IMR-90 (cell line): ENCODE data around the gene NLGN3. TPM values are rescaled to one million over a fixed set of nuclear protein-coding genes. Genes with fewer than 3 reads are reported as not detected.

ENCODE experiments used
- ATAC-seq: fragments of 200-7000 bp; cut with Tn5 transposase; 2 replicates; pipeline ENCODE4 v1.9.1; 2020; ENCODE audit warnings: low read depth, mild to moderate bottlenecking, moderate library complexity
- BruUV-seq: library from RNA; stranded (reverse); fragments of 400-500 nt; replicated peaks from 2 replicates; lab custom pipeline; 2021; lab: Mats Ljungman, UMichigan
- CTCF ChIA-PET: fragments of 300-600 bp; formaldehyde crosslinking; extraction: SDS; loops from one replicate; lab custom pipeline; 2021; ENCODE audit warnings: antibody characterized with exemption; lab: Yijun Ruan, JAX
- POLR2A ChIA-PET: fragments of 300-600 bp; sonication (Branson Sonifier 250); formaldehyde crosslinking; loops from one replicate; lab custom pipeline; 2022; ENCODE audit warnings: antibody characterized with exemption; ENCODE audit not compliant: unreplicated experiment; lab: Charles Lee
- DNase-seq: peaks from one replicate; pipeline ENCODE4 v3.0.0; 2013
- H2AFZ ChIP-seq: replicated peaks from 2 replicates; pipeline ENCODE3; 2013; ENCODE audit warnings: low read length, mild to moderate bottlenecking; ENCODE audit not compliant: poor library complexity
- H2AK5ac ChIP-seq: 2 replicates; pipeline ENCODE4 v1.6.1; 2013; ENCODE audit warnings: low read depth, low read length, inconsistent platforms
- H2AK9ac ChIP-seq: replicated peaks from 2 replicates; pipeline ENCODE3; 2013; ENCODE audit warnings: mild to moderate bottlenecking, low read depth, low read length, moderate library complexity; ENCODE audit not compliant: poor library complexity
- H2BK120ac ChIP-seq: 2 replicates; pipeline ENCODE4 v1.6.1; 2013; ENCODE audit warnings: low read depth, low read length, inconsistent platforms
- H2BK15ac ChIP-seq: 3 replicates; pipeline ENCODE4 v1.6.1; 2013; ENCODE audit warnings: low read depth, low read length, inconsistent platforms
- H2BK20ac ChIP-seq: 2 replicates; pipeline ENCODE4 v1.6.1; 2013; ENCODE audit warnings: low read depth, mild to moderate bottlenecking, inconsistent platforms, low read length, moderate library complexity
- H2BK5ac ChIP-seq: 2 replicates; pipeline ENCODE4 v1.6.1; 2013; ENCODE audit warnings: mild to moderate bottlenecking, low read depth, low read length, inconsistent platforms; ENCODE audit not compliant: poor library complexity, severe bottlenecking
- H3K14ac ChIP-seq: replicated peaks from 2 replicates; pipeline ENCODE4 v1.6.1; 2013; ENCODE audit warnings: low read depth, low read length, inconsistent platforms
- H3K18ac ChIP-seq: 2 replicates; pipeline ENCODE4 v1.6.1; 2013; ENCODE audit warnings: low read depth, low read length, control low read depth
- H3K23ac ChIP-seq: 2 replicates; pipeline ENCODE4 v1.6.1; 2013; ENCODE audit warnings: low read depth, low read length, inconsistent platforms
- H3K27ac ChIP-seq: 2 replicates; pipeline ENCODE4 v1.5.1; 2013; ENCODE audit warnings: mild to moderate bottlenecking, control low read depth, low read length; ENCODE audit not compliant: insufficient read depth
- H3K27me3 ChIP-seq: 2 replicates; pipeline ENCODE4 v1.6.1; 2013; ENCODE audit warnings: low read length; ENCODE audit not compliant: control insufficient read depth, insufficient read depth
- H3K36me3 ChIP-seq: 2 replicates; pipeline ENCODE4 v1.6.1; 2013; ENCODE audit warnings: low read length, mixed read lengths; ENCODE audit not compliant: control insufficient read depth, insufficient read depth
- H3K4ac ChIP-seq: 2 replicates; pipeline ENCODE4 v1.6.1; 2013; ENCODE audit warnings: low read depth, low read length, inconsistent platforms
- H3K4me1 ChIP-seq: 2 replicates; pipeline ENCODE4 v1.6.1; 2013; ENCODE audit warnings: low read length, mixed read lengths; ENCODE audit not compliant: control insufficient read depth, insufficient read depth
- H3K4me2 ChIP-seq: 2 replicates; pipeline ENCODE4 v1.6.1; 2013; ENCODE audit warnings: low read depth, mild to moderate bottlenecking, control low read depth, low read length, moderate library complexity
- H3K4me3 ChIP-seq: 2 replicates; pipeline ENCODE4 v1.5.1; 2013; ENCODE audit warnings: low read depth, mild to moderate bottlenecking, control low read depth, low read length, moderate library complexity; ENCODE audit not compliant: insufficient read depth
- H3K56ac ChIP-seq: 2 replicates; pipeline ENCODE4 v1.6.1; 2013; ENCODE audit warnings: low read length, inconsistent platforms; ENCODE audit not compliant: insufficient read depth; ENCODE audit errors: extremely low read depth
- H3K79me1 ChIP-seq, 2 experiments: 2 replicates each; pipeline ENCODE4 v1.6.1; 2013; ENCODE audit warnings: low read length in 2 of 2, inconsistent platforms in 1 of 2, low read depth in 1 of 2
- H3K9ac ChIP-seq: 2 replicates; pipeline ENCODE4 v1.6.1; 2013; ENCODE audit warnings: low read depth, low read length, control low read depth
- H3K9me1 ChIP-seq: 2 replicates; pipeline ENCODE4 v1.6.1; 2013; ENCODE audit warnings: low read length, inconsistent platforms; ENCODE audit not compliant: insufficient read depth
- H3K9me3 ChIP-seq: 2 replicates; pipeline ENCODE4 v1.6.1; 2013; ENCODE audit warnings: low read length; ENCODE audit not compliant: control insufficient read depth, insufficient read depth
- H4K20me1 ChIP-seq: 2 replicates; pipeline ENCODE4 v1.6.1; 2013; ENCODE audit warnings: low read length, inconsistent platforms; ENCODE audit not compliant: insufficient read depth
- H4K5ac ChIP-seq: 2 replicates; pipeline ENCODE4 v1.6.1; 2013; ENCODE audit warnings: mild to moderate bottlenecking, low read depth, low read length, control low read depth
- H4K8ac ChIP-seq, 2 experiments: 2 replicates each; pipeline ENCODE4 v1.6.1; 2013; ENCODE audit warnings: low read depth in 2 of 2, low read length in 2 of 2, control low read depth in 1 of 2, inconsistent platforms in 1 of 2
- H4K91ac ChIP-seq: 2 replicates; pipeline ENCODE4 v1.6.1; 2013; ENCODE audit warnings: low read depth, low read length, inconsistent platforms; ENCODE audit not compliant: insufficient read depth
- BHLHE40 ChIP-seq: fragments of 150-350 bp; IDR thresholded peaks from 2 replicates; pipeline ENCODE4 v1.6.1; 2016; ENCODE audit warnings: mild to moderate bottlenecking, low read depth, low read length
- CEBPB ChIP-seq: IDR thresholded peaks from 2 replicates; pipeline ENCODE4 v1.6.1; 2012; ENCODE audit warnings: low read depth, low read length, improper control_type of control experiment
- MAFK ChIP-seq: IDR thresholded peaks from 2 replicates; pipeline ENCODE4 v1.6.1; 2012; ENCODE audit warnings: low read depth, low read length, improper control_type of control experiment
- MXI1 ChIP-seq: IDR thresholded peaks from 2 replicates; pipeline ENCODE4 v1.6.1; 2012; ENCODE audit warnings: low read depth, mild to moderate bottlenecking, low read length, moderate library complexity, borderline replicate concordance
- NFE2L2 ChIP-seq: fragments of 150-350 bp; IDR thresholded peaks from 2 replicates; pipeline ENCODE4 v1.6.1; 2016; ENCODE audit warnings: low read depth, mild to moderate bottlenecking, low read length
- POLR2A ChIP-seq: IDR thresholded peaks from 2 replicates; pipeline ENCODE4 v1.6.1; 2012; ENCODE audit warnings: mild to moderate bottlenecking, low read depth, low read length
- RAD21 ChIP-seq: IDR thresholded peaks from 2 replicates; pipeline ENCODE4 v1.6.1; 2012; ENCODE audit warnings: low read length, improper control_type of control experiment
- SMC3 ChIP-seq: fragments of 150-350 bp; IDR thresholded peaks from 2 replicates; pipeline ENCODE4 v1.6.1; 2016; ENCODE audit warnings: low read depth, mild to moderate bottlenecking, antibody characterized with exemption, low read length, moderate library complexity
- USF2 ChIP-seq: fragments of 150-350 bp; IDR thresholded peaks from 2 replicates; pipeline ENCODE4 v1.6.1; 2017; ENCODE audit warnings: mild to moderate bottlenecking, antibody characterized with exemption, low read length, low read depth
- WGBS, 2 experiments: methylation state at CpG; one replicate each; pipeline versions ENCODE4 v1.1.5 to v1.1.7; 2013; ENCODE audit warnings: missing lambda C conversion rate in 2 of 2; ENCODE audit not compliant: insufficient read length in 1 of 2; ENCODE audit errors: extremely low coverage in 2 of 2; 5-methylcytosine and 5-hydroxymethylcytosine counted together
- dilution Hi-C: fragments of 300-500 bp; cut with HindIII; formaldehyde crosslinking; loops from one replicate; pipeline ENCODE4 v1.14.3; 2018; ENCODE audit warnings: low sequenced_read_pairs; ENCODE audit not compliant: unreplicated experiment
- in situ Hi-C: fragments of 300-500 bp; cut with MboI; formaldehyde crosslinking; loops from 3 replicates; pipeline ENCODE4 v1.14.3; 2019; ENCODE audit warnings: low sequenced_read_pairs, inconsistent platforms, mixed read lengths
- intact Hi-C: fragments of 100-400 bp; cut with micrococcal nuclease; formaldehyde crosslinking; loops from 2 replicates; pipeline ENCODE4 v1.10.0; 2022
- polyA plus RNA-seq, 3 experiments: library from polyadenylated mRNA; depleted of rRNA; stranded (reverse); fragments of >200 nt; gene quantifications; 2 replicates each; pipeline ENCODE4 v1.2.3, GENCODE V29; 2012; ENCODE audit warnings: low replicate concordance in 1 of 3
- total RNA-seq: library from RNA; depleted of rRNA; stranded (reverse); fragments of >200 nt; gene quantifications from 2 replicates; pipeline ENCODE4 v1.2.3, GENCODE V29; 2012
- TF ChIP-seq, protein P1 (sequence below): fragments of 150-350 bp; IDR thresholded peaks from 2 replicates; pipeline ENCODE4 v1.6.1; 2016; ENCODE audit warnings: low read depth, mild to moderate bottlenecking, low read length, moderate library complexity, borderline replicate concordance

The NLGN3 gene
- total and polyA plus RNA-seq, 2 of the 4 experiments (the other 2 are of a cell fraction) = 0.18 to 0.39 TPM

DNA sequence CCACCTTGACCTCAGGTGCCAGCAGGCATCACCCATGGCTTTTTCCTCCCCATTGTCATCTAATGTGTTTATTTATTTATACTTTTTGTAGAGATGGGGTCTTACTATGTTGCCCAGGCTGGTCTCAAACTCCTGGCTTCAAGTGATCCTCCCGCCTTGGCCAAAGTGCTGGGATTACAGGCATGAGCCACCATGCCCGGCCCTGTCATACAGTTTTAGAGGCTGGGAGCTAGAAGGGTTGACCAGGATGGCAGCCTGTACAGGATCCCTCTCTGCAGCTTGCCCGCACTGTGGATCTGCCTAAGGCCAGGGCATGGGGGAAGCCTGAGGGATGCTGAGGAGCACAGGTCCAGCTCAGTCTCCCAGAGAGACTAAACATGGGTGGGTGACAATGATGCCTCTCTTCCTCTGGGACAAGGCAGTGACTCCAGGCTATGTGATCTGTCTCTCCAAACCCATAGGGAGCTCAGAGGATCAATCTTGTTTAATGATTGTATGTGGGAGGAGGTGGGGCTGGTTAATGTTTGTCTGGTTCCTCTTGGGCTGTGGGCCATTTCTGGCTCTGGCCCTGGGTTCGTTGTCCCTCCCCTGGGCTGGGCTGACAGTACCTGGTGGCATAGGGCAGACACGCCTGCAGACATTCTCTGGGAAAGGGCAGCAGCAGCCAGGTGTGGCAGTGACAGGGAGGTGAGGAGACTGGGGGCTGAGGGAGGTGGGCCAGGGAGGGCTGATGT lies 70.1 kb downstream of the NLGN3 start:
- no peak overlapping the region for H3K4ac ChIP-seq
- no peaks in the 10 kb centered on the region for H3K9me3 ChIP-seq
- ChIA-PET CTCF (interaction anchor here (1.2 kb wide), 1 partner anchor 18 kb away, joined by 4 read pairs; no protein-coding TSS in a partner anchor), POLR2A (no interaction called here)
- WGBS, 2 experiments = 65% methylated on average over 4 of the region's 5 CpGs; no CpG with 5 or more reads in 1 of the 2 experiments
- intact Hi-C loops = no loop called here
- H2BK20ac ChIP-seq = no peak overlapping the region
- in situ Hi-C loops = no loop called here
- H3K9me1 ChIP-seq = no peaks in the 10 kb centered on the region
- H3K36me3 ChIP-seq = no peaks in the 10 kb centered on the region
- H2AK9ac ChIP-seq = no peak overlapping the region
- ATAC-seq = no peak
- no peak overlapping the region for H2AFZ ChIP-seq
- H3K9ac ChIP-seq = no peak overlapping the region
- DNase-seq = no peak
- no peak overlapping the region for H3K23ac ChIP-seq
- no peaks in the 10 kb centered on the region for H3K79me1 ChIP-seq
- H3K4me1 ChIP-seq = no peaks in the 10 kb centered on the region
- no peak overlapping the region for H3K14ac ChIP-seq
- dilution Hi-C loops = no loop called here
- H3K4me3 ChIP-seq = no peak overlapping the region
- no peak overlapping the region for H4K91ac ChIP-seq
- H3K18ac ChIP-seq = no peak overlapping the region
- H4K8ac ChIP-seq = no peak overlapping the region
- no peak overlapping the region for H4K5ac ChIP-seq
- H2AK5ac ChIP-seq = no peak overlapping the region
- no peak overlapping the region for H3K4me2 ChIP-seq
- H3K27me3 ChIP-seq = peaks cover 23% of the 10 kb centered on the region
- no TSS peak for BruUV-seq
- no peak overlapping the region for H2BK5ac ChIP-seq
- H2BK120ac ChIP-seq = no peak overlapping the region
- no peak overlapping the region for H3K27ac ChIP-seq
- TF ChIP-seq, protein P1, sequence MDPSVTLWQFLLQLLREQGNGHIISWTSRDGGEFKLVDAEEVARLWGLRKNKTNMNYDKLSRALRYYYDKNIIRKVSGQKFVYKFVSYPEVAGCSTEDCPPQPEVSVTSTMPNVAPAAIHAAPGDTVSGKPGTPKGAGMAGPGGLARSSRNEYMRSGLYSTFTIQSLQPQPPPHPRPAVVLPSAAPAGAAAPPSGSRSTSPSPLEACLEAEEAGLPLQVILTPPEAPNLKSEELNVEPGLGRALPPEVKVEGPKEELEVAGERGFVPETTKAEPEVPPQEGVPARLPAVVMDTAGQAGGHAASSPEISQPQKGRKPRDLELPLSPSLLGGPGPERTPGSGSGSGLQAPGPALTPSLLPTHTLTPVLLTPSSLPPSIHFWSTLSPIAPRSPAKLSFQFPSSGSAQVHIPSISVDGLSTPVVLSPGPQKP = no peak
- TF ChIP-seq MXI1 = no peak
- TF ChIP-seq SMC3 = no peak
- TF ChIP-seq CEBPB = no peak
- TF ChIP-seq RAD21 = no peak
- no peak for TF ChIP-seq POLR2A
- no peak for TF ChIP-seq USF2
- no peak for TF ChIP-seq NFE2L2
- TF ChIP-seq MAFK = no peak
- no peak for TF ChIP-seq BHLHE40
- H4K20me1 ChIP-seq = no peaks in the 10 kb centered on the region
- no peak overlapping the region for H2BK15ac ChIP-seq
- no peak overlapping the region for H3K56ac ChIP-seq
